A172 (cell line): ENCODE results near the gene MROH2B. TPM values are rescaled to one million over a fixed set of nuclear protein-coding genes. Genes with fewer than 3 reads are reported as not detected.
A peak's percentile ranks its signal among the peaks of the same experiment; 100 is the strongest.

ENCODE experiments used
- DNase-seq: peaks from one replicate; pipeline ENCODE4 v3.0.0-alpha.2; 2015; ENCODE audit warnings: low spot score
- total RNA-seq: library from RNA; depleted of rRNA; stranded (reverse); fragments of >200 nt; shearing (Covaris generic); gene quantifications from 2 replicates; pipeline ENCODE4 v1.2.3, GENCODE V29; 2014; rRNA removed

MROH2B gene
- total RNA-seq, 1 experiment from 2014 or later, result not detected

DNA sequence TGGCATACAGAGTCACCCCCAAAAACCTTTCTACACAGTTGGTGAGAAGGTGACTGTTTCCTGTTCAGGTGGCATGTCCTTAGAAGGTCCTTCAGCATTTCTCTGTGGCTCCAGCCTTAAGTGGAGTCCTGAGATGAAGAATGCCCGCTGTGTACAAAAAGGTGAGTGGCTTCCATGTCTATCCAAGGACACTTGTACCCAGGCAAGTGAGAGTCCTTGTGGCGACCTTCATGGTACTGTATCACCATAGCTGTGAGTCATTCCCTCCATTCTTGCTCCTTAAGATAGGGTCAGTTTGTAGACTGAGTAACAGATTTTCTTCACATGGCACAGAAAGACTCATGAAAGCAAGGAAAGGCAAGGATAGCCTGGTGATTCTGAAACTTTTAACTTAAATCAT lies 98.7 kb downstream of the MROH2B start:
- DNase-seq, result no peak

DNA sequence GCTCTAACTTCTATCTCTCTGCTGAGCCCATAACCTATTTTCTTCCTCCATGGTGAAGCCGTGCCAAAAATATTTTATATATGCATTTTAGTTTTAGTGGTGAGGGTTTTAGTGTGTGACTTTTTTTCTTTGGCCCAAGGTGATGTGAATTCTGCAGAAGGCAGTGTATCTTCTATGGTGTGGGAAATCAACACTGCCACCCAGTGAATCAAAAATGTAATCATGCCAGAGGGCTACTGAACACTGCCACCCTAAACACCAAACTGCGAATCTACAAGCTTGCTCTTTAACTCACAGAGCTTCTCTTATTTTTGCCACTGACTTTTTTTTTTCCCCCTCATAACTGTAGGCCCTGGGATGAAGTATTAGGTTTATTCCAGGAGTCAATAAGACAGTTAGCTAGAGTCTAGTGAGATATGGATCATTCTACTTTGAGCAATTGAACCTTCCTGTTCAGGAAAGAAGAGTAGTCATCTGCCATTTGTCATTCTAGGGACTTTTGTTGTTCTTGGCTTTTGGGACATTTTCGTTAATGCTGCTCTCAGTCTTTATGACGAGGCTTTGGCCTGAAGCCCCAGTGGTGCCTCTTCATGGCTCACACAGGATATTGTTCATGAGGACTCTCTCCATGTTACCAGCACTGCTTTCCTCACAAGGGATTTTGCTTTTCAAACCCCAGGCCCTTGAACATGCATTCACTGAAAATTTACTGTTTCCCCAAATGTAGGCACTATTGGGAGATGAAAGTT lies 108.8 kb downstream of the MROH2B start:
- no peak for DNase-seq

DNA sequence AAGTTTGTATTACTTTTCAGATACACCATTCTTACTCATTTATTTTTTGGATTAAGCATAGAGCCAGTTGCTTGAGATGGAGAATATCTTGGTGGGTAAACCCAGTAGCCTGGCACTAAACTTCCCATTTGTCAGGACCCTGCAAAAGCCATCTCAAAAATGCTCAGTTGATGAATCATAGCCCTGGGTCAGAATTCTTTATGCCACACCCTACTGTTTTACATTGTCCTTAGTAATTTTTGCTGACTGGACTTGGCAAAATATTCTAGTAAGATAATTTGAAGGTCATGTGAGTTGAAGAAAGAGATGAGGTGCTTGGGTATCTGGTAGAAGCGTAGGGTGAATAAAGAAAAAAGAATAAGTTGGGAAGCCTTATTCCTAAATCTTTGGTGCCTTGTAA lies 111.1 kb downstream of the MROH2B start:
- peak; percentile 61 for DNase-seq

DNA sequence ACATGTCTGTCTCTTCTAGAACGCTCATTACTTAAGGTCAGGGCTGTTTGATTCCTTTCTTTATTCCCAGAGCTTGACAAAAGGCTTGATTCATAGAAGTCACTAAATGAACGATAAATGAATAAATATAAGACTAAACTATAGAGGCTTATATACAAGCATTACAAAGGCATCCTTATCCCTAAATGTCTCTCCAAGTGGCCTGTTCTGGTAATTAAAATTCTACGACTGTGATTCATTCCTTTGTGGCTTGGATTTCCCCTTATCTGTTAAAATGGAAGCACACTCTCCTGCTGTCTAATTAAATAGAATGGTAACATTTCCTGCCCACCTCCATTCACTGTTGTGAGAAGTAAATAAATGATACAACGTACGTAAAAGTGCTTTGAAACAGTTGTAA lies 112.3 kb downstream of the MROH2B start:
- peak; percentile 62 for DNase-seq

DNA sequence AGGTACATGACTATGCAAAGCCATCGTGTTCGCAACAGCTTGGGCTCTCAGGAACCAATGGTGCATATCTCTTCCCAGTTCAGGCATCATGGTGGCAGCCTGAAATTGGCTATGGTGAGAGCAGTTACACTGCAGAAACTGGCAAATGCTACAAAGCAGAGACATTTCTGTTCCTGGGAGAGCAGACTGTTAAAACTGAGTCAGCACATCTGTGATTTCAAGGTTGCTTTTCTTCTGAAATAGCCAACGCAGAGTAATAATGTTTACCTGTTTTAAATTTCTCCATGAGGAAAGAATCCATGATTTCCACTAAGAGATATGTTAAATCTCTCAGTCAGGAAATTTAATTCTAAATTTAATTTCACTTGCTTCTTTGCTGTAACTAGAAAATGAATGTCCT lies 114.1 kb downstream of the MROH2B start:
- DNase-seq, result no peak

- peak; percentile 6 for DNase-seq
These were observed 115.8 kb downstream of the MROH2B start for GRCh38 chr5:40955313-40955712.

Other genes with a start within 250 kb of the MROH2B start
- gene RPL37, start 236.1 kb downstream of the MROH2B start, total RNA-seq, result 93.4 and 728 TPM in 2 replicates
- 8.5 and 10.3 TPM in 2 replicates for gene CARD6, start 230.0 kb downstream of the MROH2B start, total RNA-seq
- gene C7, start 161.8 kb downstream of the MROH2B start, total RNA-seq, result not detected in 2 replicates
- gene C6, start 142.2 kb upstream of the MROH2B start, total RNA-seq, result not detected in 2 replicates